HG03060 (cell line): ENCODE results near the gene KMT2A.
A peak's percentile ranks its signal among the peaks of the same experiment; 100 is the strongest.
"Not testable (repeated sequence)": the region's sequence is repeated elsewhere in the genome, so short reads cannot be mapped to it uniquely, and the experiment has no call there.

Experiments used
- ATAC-seq: cut with Tn5 transposase; IDR thresholded peaks from one replicate; pipeline ENCODE4 v1.9.1; 2021; ENCODE audit warnings: low read depth, moderate number of reproducible peaks; ENCODE audit not compliant: unreplicated experiment

The KMT2A gene

DNA sequence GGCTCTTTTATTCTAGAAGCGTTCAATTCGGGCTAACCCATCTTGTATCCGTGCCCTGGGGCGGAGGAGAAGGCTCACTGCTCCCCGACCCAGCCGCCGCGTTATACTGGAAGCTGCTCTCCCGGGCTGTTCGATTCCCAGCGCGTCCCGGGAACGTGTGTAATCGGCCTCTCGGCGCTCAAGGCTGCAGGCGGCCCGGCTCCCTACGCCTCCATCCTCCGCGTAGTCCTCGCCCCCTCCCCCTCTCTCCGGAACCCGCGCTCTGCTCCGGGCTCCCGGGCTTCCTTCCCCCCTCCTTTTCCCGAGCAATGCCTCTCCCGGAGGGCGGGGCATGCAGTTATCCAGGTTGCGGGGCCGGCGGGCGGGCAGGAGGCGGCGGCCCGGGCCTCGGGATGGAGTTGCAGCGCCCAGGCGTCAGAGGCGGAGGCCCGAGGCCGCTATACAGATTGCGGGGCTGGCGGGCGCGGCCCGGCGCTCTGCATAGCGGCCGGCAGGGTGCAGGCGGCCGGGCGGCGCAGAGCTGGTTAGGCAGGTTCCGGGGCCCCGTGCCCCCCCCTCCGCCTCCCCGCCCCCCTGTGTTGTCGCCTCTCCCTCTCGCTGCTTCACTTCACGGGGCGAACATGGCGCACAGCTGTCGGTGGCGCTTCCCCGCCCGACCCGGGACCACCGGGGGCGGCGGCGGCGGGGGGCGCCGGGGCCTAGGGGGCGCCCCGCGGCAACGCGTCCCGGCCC is at the start of gene KMT2A:
Gene KMT2A, plus strand, starts transcription at position 600 of the 732 bp plus-strand sequence. Its CDS starts 21 bp downstream, at position 621.
- peak; percentile 34 for ATAC-seq

DNA sequence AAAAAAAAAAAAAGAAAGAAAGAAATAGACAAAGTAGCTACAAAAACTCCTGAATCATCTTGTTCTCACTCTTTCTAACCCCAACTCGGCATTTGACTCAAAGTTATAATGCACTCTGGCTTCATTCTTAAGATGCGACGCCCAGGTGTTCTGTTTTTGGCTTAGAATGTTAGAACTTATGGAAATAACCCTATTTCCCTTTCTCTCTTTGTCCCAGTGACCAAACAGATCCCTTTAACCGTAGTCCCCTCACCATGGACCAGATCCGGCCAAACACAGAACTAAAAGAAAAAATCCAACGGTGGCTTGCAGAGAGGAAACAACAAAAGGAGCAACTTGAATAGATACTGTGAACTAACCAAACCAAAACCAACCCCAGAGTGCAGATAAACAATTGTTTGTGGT is 40.2 kb upstream of the KMT2A start:
- ATAC-seq = no peak

DNA sequence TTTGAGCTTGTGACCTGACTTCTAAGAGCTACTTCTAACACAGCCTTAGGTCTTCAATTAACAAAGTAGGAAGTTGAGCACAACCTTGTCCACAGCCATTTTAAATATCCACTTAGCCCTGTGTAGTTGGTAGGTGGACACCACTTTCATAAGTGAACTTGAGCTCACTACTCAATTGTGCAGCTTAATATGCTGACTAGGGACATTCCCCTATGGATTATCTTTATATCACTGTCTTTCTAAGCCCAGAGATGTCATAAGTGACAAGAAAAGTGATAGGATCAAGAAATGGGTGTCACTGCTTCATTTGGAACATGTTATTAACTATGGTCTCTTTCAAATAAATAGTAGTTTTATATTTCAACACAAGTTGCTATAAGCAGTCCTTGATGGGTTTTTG is 38.8 kb upstream of the KMT2A start:
- no peak for ATAC-seq

DNA sequence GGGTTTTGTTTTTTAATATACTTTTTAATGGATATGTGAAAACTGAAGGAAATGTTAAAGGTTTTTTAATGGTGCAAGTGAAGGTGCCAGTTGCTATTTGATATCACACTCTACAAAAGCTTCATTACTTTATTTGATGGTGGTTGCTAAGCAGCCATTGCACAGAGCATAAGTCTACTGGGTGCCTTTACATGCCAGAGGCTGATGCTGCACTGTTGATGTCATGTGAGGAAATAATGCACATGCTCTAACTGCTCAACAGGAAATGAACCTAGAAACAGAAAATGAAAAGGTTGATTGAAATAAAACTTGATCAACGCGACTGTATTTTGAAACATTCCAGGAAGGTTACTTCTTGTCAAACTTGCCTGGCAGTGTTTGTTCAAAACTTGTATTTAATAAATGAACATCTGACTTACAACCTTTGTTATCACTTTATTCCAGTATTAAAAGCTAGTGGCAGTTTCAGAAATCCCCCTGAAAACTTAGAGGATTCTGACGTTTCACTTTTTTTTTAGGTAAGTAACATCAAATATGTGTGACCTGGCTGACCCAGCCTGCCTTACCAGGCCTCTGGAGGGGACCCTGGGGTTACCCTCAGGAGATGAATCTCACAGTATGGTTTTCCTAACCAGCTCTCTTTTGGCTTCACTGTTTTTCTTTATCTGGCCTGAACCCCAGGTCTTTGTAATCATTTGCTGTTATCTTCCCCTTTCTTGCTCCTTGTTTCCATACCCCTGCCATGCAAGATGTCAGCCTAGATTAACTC is 37.3 kb upstream of the KMT2A start:
- no peak for ATAC-seq

DNA sequence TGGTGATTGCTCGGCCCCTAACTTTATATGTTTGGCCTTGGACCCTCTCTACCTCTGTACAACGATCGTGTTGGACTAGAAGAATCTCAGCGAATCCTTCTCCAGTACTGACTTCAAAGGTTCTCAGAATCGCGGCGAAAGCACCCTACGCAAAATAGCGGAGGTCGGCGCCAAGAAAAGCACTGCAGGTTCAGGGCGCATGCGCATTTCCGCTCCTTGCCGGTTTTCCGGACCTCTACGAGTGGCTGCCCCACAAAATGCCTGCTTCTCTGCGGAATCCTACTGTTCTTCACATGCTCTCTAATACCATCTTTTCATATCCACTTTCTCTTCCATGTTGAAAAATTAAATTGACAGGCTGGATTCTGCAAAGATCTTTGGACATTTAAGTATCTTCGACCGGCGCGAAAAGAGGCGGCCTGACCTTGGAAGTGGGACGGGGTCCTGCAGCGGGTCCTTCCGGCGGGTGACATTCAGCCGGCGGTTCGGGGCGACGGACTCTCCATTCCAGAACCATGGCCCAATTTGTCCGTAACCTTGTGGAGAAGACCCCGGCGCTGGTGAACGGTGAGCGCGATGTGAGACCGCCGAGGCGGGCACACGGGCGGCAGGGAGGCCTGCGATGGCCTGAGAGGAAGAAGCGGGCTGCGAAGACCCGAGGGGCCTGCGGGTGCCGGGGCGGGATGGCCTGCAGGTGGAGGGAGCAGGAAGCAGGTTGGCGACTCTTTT is 35.0 kb upstream of the KMT2A start, which contains the start of gene ATP5MG:
Gene ATP5MG, plus strand, starts transcription at position 456 of the 729 bp plus-strand sequence. Its CDS starts 60 bp downstream, at position 516.
- peak; percentile 37 for ATAC-seq

DNA sequence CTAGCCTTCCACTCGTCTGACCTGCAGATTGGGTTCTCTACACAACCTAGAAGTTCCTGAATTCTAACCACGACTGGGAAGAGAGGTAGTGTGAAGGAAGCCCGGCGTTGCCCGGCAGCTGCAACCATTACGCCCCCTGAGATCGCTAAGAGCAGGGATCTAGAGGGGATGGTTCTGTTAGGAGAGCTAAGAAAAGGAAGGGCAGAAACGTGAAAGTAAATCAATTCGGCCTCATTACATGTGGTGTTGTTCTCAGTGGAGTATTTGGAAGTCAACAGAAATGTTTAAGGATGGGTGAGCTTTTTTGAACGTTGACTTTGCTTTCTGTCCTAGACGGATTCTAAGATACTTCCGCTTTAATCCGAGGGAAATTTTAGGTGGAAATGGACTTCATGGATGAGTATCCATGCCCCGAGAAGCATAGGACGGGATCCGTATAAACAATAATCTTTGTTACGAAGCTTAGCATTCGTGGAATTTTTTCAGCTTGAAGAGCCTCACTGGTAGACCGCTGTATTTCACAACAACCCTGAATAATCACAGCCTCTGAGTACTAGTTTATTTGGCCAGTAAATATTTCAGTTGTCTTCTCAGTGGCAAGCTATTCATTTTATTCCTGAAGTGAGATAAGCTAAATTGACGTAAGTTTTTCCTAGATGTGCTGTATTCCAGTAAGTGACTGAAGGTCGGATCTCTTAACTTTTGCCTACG is 34.3 kb upstream of the KMT2A start:
- no peak for ATAC-seq

DNA sequence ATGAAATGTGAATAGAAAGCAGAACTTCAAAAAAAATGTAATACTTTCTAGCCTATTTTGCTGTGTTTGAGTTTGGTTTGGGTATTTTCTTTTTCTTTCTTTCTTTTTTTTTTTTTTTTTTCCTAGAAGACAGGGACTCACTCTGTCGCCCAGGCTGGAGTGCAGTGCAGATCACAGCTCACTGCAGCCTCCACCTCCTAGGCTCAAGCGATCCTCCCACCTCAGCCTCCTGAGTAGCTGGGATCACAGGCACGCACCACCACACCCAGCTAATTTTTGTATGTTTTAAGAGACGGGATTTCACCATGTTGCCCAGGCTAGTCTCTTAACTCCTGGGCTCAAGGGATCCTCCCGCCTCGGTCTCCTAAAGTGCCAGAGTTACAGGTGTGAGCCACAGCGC is 33.7 kb upstream of the KMT2A start:
- ATAC-seq = not testable (repeated sequence)

DNA sequence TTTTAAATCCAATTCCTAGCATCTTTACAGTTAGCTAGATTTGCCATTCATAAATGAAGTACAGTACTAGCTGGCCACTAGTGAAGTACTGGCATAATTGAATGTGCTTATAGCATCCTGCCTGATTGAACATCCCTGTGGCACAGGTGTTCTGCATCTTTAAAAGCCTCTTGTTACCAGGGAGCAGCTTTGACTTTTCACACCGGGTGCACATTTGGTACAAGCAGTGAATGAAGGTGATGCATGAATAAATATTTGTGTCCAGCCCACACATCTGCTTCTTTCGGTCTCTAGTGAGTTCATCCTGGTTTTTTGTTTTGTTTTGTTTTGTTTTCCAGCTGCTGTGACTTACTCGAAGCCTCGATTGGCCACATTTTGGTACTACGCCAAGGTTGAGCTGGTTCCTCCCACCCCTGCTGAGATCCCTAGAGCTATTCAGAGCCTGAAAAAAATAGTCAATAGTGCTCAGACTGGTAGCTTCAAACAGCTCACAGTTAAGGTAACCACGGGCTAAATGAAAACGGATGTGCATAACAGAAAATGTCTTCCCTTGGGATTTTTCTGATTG is 29.6 kb upstream of the KMT2A start:
- no peak for ATAC-seq

DNA sequence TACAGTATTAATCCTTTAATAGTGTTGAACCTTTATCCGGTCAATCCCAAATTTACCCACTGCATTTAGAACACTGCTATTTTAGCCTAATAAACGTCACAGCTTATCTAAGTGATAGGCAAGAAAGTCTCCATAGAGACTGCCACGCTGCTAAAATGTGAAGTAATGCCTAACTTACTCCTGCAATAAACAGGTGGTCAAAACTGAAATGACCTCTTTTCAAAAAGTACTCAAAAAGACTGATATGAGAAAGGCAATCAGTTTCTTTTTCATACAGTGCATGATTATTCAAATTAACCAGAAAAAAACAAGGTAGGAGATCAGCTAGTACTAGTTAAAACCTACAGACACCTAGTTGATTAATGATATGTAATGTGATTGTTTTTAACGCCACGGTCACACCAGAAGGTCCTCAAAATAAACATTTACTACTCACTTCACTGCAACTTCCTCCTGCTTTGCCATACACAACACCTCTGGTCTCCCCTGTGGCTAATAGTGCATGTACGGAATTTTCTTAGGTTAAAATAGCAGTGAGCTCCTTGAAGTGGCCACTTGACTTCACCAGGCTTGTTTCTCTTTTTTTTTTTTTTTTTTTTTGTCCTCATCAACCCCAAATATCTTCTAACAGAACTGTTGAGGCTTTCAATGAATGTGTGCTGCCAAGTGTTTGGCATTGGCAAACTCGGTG is 26.1 kb upstream of the KMT2A start:
- ATAC-seq = no peak

DNA sequence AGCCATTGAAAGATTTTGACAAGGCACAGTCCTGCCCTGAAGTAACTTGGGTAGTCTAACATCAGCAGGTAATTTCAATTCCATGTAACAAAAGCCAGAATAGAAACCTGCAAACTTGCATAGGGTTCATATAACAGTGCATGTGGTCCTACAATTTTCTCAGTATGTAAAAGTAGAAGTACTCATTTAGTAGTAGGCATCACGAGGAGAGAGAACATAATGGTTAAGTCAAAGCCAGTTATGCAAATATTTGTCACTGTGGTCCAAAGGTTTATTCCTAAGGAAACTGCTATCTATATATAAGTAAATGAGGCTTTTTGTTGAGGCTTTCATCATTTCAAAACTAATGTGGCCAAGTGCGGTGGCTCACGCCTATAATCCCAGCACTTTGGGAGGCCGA is 24.8 kb upstream of the KMT2A start:
- no peak for ATAC-seq

DNA sequence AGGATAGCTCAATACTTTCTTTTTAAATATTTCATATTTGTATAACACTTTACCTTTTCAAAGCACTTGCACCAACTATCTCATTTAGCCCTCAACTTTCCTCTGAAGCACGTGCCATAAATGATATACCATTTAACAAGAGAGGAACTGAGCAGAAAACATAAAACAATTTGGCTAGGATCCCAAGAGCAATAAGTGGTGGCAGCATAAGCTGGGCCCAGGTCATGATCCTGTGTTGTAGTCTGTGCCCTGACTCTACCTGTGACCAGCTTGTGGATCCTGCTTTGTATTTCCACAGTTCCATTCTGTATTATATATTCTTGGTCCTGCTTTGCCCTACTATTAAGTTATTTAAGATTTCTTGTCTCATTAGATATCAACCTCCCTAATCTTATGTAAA is 23.4 kb upstream of the KMT2A start:
- no peak for ATAC-seq

DNA sequence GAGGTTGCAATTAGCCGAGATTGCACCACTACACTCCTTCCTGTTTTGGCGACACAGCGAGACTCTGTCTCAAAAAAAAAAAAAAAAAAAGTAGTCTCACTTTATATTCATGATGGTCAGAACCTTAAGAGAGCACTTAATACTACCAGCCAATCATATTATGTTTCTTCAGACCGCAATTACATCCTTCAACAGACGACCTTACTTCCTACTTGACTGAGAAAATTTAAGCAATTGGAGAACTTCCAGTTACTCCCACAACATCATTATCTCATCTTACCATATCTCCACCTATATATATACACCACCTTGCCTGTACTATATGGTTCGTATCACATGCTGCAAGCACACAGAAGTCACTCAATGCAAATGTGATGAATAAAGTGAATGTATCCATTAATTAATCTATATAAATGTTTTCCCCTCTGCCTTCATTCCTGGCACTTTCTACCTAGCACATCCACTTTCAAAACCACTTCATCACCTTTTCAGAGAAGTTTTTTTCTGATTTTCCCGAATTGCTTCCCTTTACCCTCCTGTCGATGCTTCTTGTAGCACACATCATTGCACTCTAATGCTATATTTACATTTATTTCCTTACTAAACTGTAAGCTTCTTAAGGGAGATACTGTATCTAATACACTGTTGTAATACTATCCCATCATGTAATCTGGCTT is 21.1 kb upstream of the KMT2A start:
- no peak for ATAC-seq

DNA sequence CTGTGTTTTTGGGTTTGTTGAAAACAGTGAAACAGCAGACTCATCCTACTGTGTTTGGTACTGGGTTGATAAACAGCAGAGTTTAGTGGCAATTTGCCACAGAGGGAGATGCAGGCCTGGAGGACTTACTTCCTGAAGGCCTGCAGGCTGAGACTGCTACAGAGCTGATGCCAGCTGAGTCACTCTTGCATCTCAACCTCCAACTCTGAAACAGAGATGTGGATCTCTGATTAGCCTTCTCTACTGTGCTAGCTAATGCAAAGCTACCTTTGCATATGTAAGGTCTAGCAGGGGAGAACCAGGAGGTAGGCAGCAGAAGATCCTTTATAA is 20.6 kb upstream of the KMT2A start:
- ATAC-seq = no peak

DNA sequence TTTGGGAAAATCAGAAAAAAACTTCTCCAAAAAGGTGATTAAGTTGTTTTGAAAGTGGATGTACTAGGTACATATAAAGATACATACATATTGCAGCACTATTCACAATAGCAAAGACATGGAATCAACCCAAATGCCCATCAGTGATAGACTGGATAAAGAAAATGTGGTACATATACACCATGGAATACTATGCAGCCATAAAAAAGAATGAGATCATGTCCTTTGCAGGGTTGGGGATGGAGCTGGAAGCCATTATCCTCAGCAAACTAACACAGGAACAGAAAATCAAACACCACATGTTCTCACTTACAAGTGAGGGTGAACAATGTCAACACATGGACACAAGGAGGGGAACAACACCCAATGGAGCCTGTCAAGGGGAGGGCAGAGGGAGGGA is 19.4 kb upstream of the KMT2A start:
- ATAC-seq = not testable (repeated sequence)

DNA sequence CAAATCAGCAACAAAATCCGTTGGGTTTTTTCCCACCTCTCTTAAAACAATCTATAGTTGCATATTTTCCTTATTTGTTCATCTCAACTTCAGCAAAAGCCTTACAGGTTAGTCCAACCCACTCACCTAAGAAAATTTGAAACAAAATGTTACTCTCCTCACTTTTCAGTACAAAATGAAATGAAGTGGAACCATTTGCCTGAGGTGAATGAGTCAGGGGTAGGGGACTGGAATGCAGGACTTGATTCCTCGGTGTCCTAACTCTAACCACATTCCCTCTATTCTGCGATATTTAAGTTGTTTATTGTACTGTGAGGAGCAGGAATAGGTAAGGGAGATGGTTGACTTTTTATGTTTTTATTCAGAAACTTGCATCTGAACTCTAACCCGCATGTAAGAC is 18.5 kb upstream of the KMT2A start:
- no peak for ATAC-seq

DNA sequence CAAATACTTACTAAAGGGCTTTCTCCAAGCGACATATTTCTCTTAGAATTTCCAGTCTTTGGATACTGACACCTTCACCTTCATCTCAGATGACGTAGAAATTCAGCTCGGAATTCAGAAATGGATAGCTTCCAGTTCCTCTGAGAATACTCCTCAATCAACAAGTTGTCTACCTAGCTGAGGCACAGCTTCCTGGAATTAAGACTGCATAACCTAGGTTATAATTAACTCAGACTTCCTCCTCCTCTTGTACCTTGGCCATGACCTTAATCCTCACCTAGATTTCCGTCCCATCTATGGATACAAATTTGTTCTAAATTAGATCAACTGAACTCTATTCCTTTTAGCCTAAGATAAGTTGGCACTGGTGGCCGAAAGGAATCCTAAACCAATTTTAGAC is 17.5 kb upstream of the KMT2A start:
- ATAC-seq = no peak

DNA sequence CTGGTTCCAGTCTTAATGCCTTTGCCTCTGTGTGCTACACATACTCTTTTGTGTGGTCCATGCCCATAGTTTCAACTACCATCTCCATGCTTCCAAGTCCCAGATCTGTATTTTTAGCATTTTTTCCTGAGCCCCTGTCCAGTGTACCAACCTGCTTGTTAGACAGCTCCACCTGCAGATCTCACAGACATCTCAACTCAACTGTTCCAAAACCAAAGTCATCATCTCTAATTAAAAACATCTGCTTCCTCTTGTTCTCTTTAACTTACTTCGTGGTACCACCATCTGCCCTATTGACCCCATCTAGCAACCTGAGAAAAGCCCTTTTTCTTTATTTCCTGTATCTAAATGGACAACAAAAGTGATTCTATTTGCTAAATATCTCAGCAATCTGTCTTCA is 8.6 kb upstream of the KMT2A start:
- ATAC-seq = no peak

DNA sequence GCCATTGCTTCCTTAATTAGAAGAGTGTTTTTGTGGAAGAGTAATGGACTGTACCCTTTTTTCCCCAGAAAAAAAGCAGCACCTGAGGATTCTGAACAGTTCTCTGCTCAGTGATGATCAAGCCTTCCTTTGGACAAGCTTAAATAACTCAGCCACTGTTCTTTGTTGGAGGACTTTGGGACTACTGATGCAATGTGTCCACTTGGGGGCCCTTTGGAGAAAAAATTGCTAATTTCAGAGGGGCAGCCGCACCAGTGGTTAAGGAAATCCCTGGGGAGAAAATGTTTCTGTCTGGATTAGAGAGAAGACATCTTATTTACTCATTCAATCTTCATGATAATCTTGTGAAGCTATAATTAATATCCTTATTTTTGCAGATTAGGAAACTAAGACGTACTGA is 5.3 kb upstream of the KMT2A start:
- no peak for ATAC-seq

DNA sequence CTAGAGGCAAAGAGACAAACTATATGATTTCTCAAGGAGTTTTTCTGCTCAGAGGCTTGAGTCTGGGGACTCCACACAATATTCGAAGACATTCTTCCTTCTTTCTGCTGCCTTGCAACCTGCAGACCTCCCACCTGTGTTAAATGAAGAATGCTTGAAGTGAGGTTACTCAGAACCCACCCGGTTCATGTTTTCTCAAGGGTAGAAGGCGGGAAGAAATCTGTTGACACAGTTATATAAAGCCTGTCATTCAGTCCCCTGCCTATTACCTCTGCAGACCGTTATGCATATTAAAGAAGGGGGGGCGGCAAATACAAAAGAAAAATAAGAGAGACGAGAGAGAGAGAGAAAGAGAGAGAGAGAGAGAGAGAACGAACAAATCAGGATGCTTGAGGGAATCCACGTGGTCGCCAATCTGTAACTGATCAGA is 2.2 kb upstream of the KMT2A start:
- ATAC-seq = no peak
